Measurements from ENCODE around the gene WDR91. TPM values are rescaled to one million over a fixed set of nuclear protein-coding genes. Genes with fewer than 3 reads are reported as not detected.

WDR91 gene
- total and polyA plus RNA-seq, 9 donors: 7.3 to 13.6 (median 9.9) TPM

- no peaks in the 10 kb centered on the region for H3K27me3 ChIP-seq (ENCODE audit: control insufficient read depth, insufficient read depth, low read length)
- H3K36me3 ChIP-seq (ENCODE audit: control insufficient read depth, insufficient read depth, low read length): no peaks in the 10 kb centered on the region
- H3K4me1 ChIP-seq (ENCODE audit: control insufficient read depth, insufficient read depth, low read length): peaks cover 4% of the 10 kb centered on the region
- H3K9me3 ChIP-seq (replicated peaks; ENCODE audit: control insufficient read depth, low read depth, low read length): peaks cover 26% of the 10 kb centered on the region
- no CpG with 5 or more reads among the region's 1 CpG for WGBS (ENCODE audit: insufficient coverage)
- no peak overlapping the region for H3K27ac ChIP-seq (ENCODE audit: low read length)
- DNase-seq: no peak
- no peak overlapping the region for H3K4me3 ChIP-seq (ENCODE audit: low read length)
These were observed 58.9 kb downstream of the WDR91 start for GRCh38 chr7:135152442-135152841.

- DNase-seq: peak; percentile 48
- H3K27ac ChIP-seq (ENCODE audit: low read length): no peak overlapping the region
- whole genome bisulfite sequencing (ENCODE audit: insufficient coverage): 100% methylated on average over 1 of the region's 6 CpGs
- no peak overlapping the region for H3K4me3 ChIP-seq (ENCODE audit: low read length)
- no peaks in the 10 kb centered on the region for H3K36me3 ChIP-seq (ENCODE audit: control insufficient read depth, insufficient read depth, low read length)
- H3K27me3 ChIP-seq (ENCODE audit: control insufficient read depth, insufficient read depth, low read length): no peaks in the 10 kb centered on the region
- no peaks in the 10 kb centered on the region for H3K4me1 ChIP-seq (ENCODE audit: control insufficient read depth, insufficient read depth, low read length)
- H3K9me3 ChIP-seq (replicated peaks; ENCODE audit: control insufficient read depth, low read depth, low read length): peaks cover 17% of the 10 kb centered on the region
These were observed 59.8 kb downstream of the WDR91 start for GRCh38 chr7:135151533-135151932.

DNA sequence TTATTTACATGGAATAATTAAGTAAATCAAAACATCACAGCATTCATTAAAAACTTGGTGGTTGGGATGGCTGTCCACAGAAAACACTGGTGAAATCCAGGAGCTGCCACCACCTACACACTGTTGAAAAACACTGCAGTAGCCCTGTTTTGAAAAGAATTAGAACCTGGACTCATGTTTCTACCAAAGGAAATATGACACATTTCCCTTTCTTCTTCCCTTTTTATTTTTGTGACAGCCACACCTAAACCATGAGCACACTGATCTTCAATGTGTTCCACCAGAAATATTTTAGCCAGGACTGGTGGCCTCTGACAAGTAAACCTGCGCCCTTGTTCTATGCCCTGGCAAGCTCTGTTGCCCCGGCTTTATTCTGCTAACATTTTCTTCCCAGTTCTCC lies 60.2 kb downstream of the WDR91 start:
- no peaks in the 10 kb centered on the region for H3K27me3 ChIP-seq (ENCODE audit: control insufficient read depth, insufficient read depth, low read length)
- H3K9me3 ChIP-seq (replicated peaks; ENCODE audit: control insufficient read depth, low read depth, low read length): peaks cover 14% of the 10 kb centered on the region
- H3K4me3 ChIP-seq (ENCODE audit: low read length): no peak overlapping the region
- WGBS (ENCODE audit: insufficient coverage): 82% methylated on average over 2 of the region's 2 CpGs
- no peaks in the 10 kb centered on the region for H3K36me3 ChIP-seq (ENCODE audit: control insufficient read depth, insufficient read depth, low read length)
- DNase-seq: no peak
- no peak overlapping the region for H3K27ac ChIP-seq (ENCODE audit: low read length)
- no peaks in the 10 kb centered on the region for H3K4me1 ChIP-seq (ENCODE audit: control insufficient read depth, insufficient read depth, low read length)

- H3K27ac ChIP-seq (ENCODE audit: low read length): no peak overlapping the region
- H3K36me3 ChIP-seq (ENCODE audit: control insufficient read depth, insufficient read depth, low read length): no peaks in the 10 kb centered on the region
- H3K9me3 ChIP-seq (replicated peaks; ENCODE audit: control insufficient read depth, low read depth, low read length): peaks cover 5% of the 10 kb centered on the region
- WGBS (ENCODE audit: insufficient coverage): 71% methylated on average over 5 of the region's 8 CpGs
- H3K4me3 ChIP-seq (ENCODE audit: low read length): no peak overlapping the region
- DNase-seq: no peak
- no peaks in the 10 kb centered on the region for H3K27me3 ChIP-seq (ENCODE audit: control insufficient read depth, insufficient read depth, low read length)
- no peaks in the 10 kb centered on the region for H3K4me1 ChIP-seq (ENCODE audit: control insufficient read depth, insufficient read depth, low read length)
These were observed 61.1 kb downstream of the WDR91 start for GRCh38 chr7:135150072-135150782.

- Histone ChIP-seq H3K27me3 (ENCODE audit: control insufficient read depth, insufficient read depth, low read length) (no peaks in the 10 kb centered on the region), H3K36me3 (ENCODE audit: control insufficient read depth, insufficient read depth, low read length) (no peaks in the 10 kb centered on the region), H3K4me1 (ENCODE audit: control insufficient read depth, insufficient read depth, low read length) (no peaks in the 10 kb centered on the region), H3K27ac (ENCODE audit: low read length) (peak within 1 kb of the TSS; percentile 87), H3K9me3 (replicated peaks; ENCODE audit: control insufficient read depth, low read depth, low read length) (no peaks in the 10 kb centered on the region), H3K4me3 (ENCODE audit: low read length) (peak within 1 kb of the TSS; percentile 29)
- DNase-seq: peak; percentile 58
- 70% methylated on average over 5 of the region's 13 CpGs for WGBS (ENCODE audit: insufficient coverage)
These were observed 63.2 kb downstream of the WDR91 start, which contains the start of gene TMEM140 for GRCh38 chr7:135147899-135148721. Gene TMEM140, plus strand, starts transcription at chr7:135148072. Its CDS starts 16,370 bp downstream, at chr7:135164442.

GRCh38 chr7:135147341-135147898 lies 63.9 kb downstream of the WDR91 start:
- H3K9me3 ChIP-seq (replicated peaks; ENCODE audit: control insufficient read depth, low read depth, low read length): no peaks in the 10 kb centered on the region
- H3K4me3 ChIP-seq (ENCODE audit: low read length): no peak overlapping the region
- H3K36me3 ChIP-seq (ENCODE audit: control insufficient read depth, insufficient read depth, low read length): no peaks in the 10 kb centered on the region
- H3K27me3 ChIP-seq (ENCODE audit: control insufficient read depth, insufficient read depth, low read length): no peaks in the 10 kb centered on the region
- peak; percentile 52 for DNase-seq
- no peaks in the 10 kb centered on the region for H3K4me1 ChIP-seq (ENCODE audit: control insufficient read depth, insufficient read depth, low read length)
- WGBS (ENCODE audit: insufficient coverage): 51% methylated on average over 3 of the region's 6 CpGs
- peak overlapping the region; percentile 87 for H3K27ac ChIP-seq (ENCODE audit: low read length)

GRCh38 chr7:135143885-135144668 lies 67.2 kb downstream of the WDR91 start:
- no peak for DNase-seq
- Histone ChIP-seq H3K9me3 (replicated peaks; ENCODE audit: control insufficient read depth, low read depth, low read length) (no peaks in the 10 kb centered on the region), H3K36me3 (ENCODE audit: control insufficient read depth, insufficient read depth, low read length) (no peaks in the 10 kb centered on the region), H3K4me1 (ENCODE audit: control insufficient read depth, insufficient read depth, low read length) (no peaks in the 10 kb centered on the region), H3K27ac (ENCODE audit: low read length) (no peak overlapping the region), H3K27me3 (ENCODE audit: control insufficient read depth, insufficient read depth, low read length) (no peaks in the 10 kb centered on the region), H3K4me3 (ENCODE audit: low read length) (no peak overlapping the region)
- WGBS (ENCODE audit: insufficient coverage): 100% methylated on average over 1 of the region's 3 CpGs

Other genes with a start within 250 kb of the WDR91 start
- gene AGBL3, start 225.0 kb downstream of the WDR91 start, total RNA-seq: 2.2 TPM
- 1 to 10 TPM; 2.1 to 5.1 (median 3.4) TPM for gene AGBL3, start 225.0 kb downstream of the WDR91 start, polyA plus RNA-seq (ENCODE audit: insufficient read depth in 1 of 8, insufficient read length in 8 of 8, low replicate concordance in 1 of 8)
- gene TMEM140, start 63.5 kb downstream of the WDR91 start, total RNA-seq: 1.3 TPM
- 10 to 100 TPM in 6 of 8 donors, 1 to 10 TPM in 2; 9.3 to 12.5 (median 10.4) TPM for gene TMEM140, start 63.5 kb downstream of the WDR91 start, polyA plus RNA-seq (ENCODE audit: insufficient read depth in 1 of 8, insufficient read length in 8 of 8, low replicate concordance in 1 of 8)
- gene CYREN, start 40.8 kb downstream of the WDR91 start, total RNA-seq: 43.0 TPM
- 10 to 100 TPM; 23.5 to 36.0 (median 31.3) TPM for gene CYREN, start 40.8 kb downstream of the WDR91 start, polyA plus RNA-seq (ENCODE audit: insufficient read depth in 1 of 8, insufficient read length in 8 of 8, low replicate concordance in 1 of 8)
- not detected for gene STRA8, start 22.3 kb upstream of the WDR91 start, total RNA-seq
- not detected for gene STRA8, start 22.3 kb upstream of the WDR91 start, polyA plus RNA-seq (ENCODE audit: insufficient read depth in 1 of 8, insufficient read length in 8 of 8, low replicate concordance in 1 of 8)

Measured in muscle of leg (tissue), 11 donors.